H1 (cell line): Measurements from ENCODE around the gene ZFP36L2. TPM values are rescaled to one million over a fixed set of nuclear protein-coding genes. Genes with fewer than 3 reads are reported as not detected.
A peak's percentile ranks its signal among the peaks of the same experiment; 100 is the strongest.

Experiments used
- CTCF ChIA-PET: fragments of 300-600 bp; sonication (Branson Sonifier 250); formaldehyde crosslinking; loops from one replicate; lab custom pipeline; 2021; ENCODE audit not compliant: partially characterized antibody; lab: Charles Lee
- POLR2A ChIA-PET: fragments of 300-600 bp; sonication (Branson Sonifier 250); formaldehyde crosslinking; loops from one replicate; lab custom pipeline; 2021; ENCODE audit warnings: inconsistent platforms; ENCODE audit not compliant: partially characterized antibody; lab: Charles Lee
- DNase-seq, 2 experiments: peaks; one replicate each; pipeline versions ENCODE4 v3.0.0 to v3.0.0-alpha.2; 2010 to 2022; ENCODE audit warnings: low spot score in 2 of 2, low read depth in 1 of 2, mixed read lengths in 1 of 2
- FAIRE-seq: peaks from 2 replicates; lab custom pipeline; 2011; peaks lifted over from hg19 to GRCh38; lab: Jason Lieb, UNC
- H2AFZ ChIP-seq: 2 replicates; pipeline ENCODE4 v1.8.1; 2012; ENCODE audit warnings: low read length, inconsistent platforms
- H2AK5ac ChIP-seq: 2 replicates; pipeline ENCODE4 v1.6.1; 2013; ENCODE audit warnings: low read depth, low read length
- H2BK120ac ChIP-seq: replicated peaks from 2 replicates; pipeline ENCODE3; 2013; ENCODE audit warnings: low read depth, low read length, inconsistent platforms
- H2BK12ac ChIP-seq: 2 replicates; pipeline ENCODE4 v1.6.1; 2013; ENCODE audit warnings: low read depth, low read length
- H2BK15ac ChIP-seq: 2 replicates; pipeline ENCODE4 v1.6.1; 2013; ENCODE audit warnings: low read length
- H2BK20ac ChIP-seq: 2 replicates; pipeline ENCODE4 v1.6.1; 2013; ENCODE audit warnings: low read length
- H2BK5ac ChIP-seq: 2 replicates; pipeline ENCODE4 v1.6.1; 2013; ENCODE audit warnings: low read depth, low read length
- H3K14ac ChIP-seq: 2 replicates; pipeline ENCODE4 v1.6.1; 2013; ENCODE audit warnings: inconsistent platforms; ENCODE audit not compliant: insufficient read length
- H3K18ac ChIP-seq: 2 replicates; pipeline ENCODE4 v1.6.1; 2013; ENCODE audit warnings: low read length; ENCODE audit errors: extremely low read depth
- H3K23ac ChIP-seq: 2 replicates; pipeline ENCODE4 v1.6.1; 2013; ENCODE audit warnings: inconsistent platforms; ENCODE audit not compliant: insufficient read length
- H3K23me2 ChIP-seq: 2 replicates; pipeline ENCODE4 v1.6.1; 2013; ENCODE audit warnings: low read depth, low read length
- H3K27ac ChIP-seq: 2 replicates; pipeline ENCODE4 v1.6.1; 2011; ENCODE audit warnings: low read depth, low read length, inconsistent platforms
- H3K27me3 ChIP-seq, 4 experiments: replicated peaks in 1 of 4; 1 replicate in 1 of 4; 2 replicates in 3 of 4; pipeline versions ENCODE4 v1.6.1 to v1.8.1; 2011 to 2013; ENCODE audit warnings: low read length in 3 of 4, mild to moderate bottlenecking in 3 of 4, inconsistent platforms in 2 of 4, mixed read lengths in 2 of 4, moderate library complexity in 1 of 4; ENCODE audit not compliant: control insufficient read depth in 3 of 4, insufficient read depth in 3 of 4; ENCODE audit errors: extremely low read depth in 1 of 4
- H3K36me3 ChIP-seq, 4 experiments: 2 replicates each; pipeline versions ENCODE4 v1.6.1 to v1.8.1; 2011 to 2013; ENCODE audit warnings: mild to moderate bottlenecking in 4 of 4, low read length in 3 of 4, moderate library complexity in 2 of 4, control low read depth in 1 of 4, inconsistent platforms in 1 of 4; ENCODE audit not compliant: insufficient read depth in 4 of 4, control insufficient read depth in 2 of 4
- H3K4ac ChIP-seq: replicated peaks from 2 replicates; pipeline ENCODE3; 2013; ENCODE audit warnings: low read length, low read depth, mixed read lengths, inconsistent platforms; ENCODE audit not compliant: insufficient read length
- H3K4me1 ChIP-seq, 4 experiments: replicated peaks in 1 of 4; 1 replicate in 1 of 4; 2 replicates in 3 of 4; pipeline versions ENCODE4 v1.6.1 to v1.8.1; 2011 to 2013; ENCODE audit warnings: low read length in 3 of 4, inconsistent platforms in 2 of 4, mixed read lengths in 1 of 4; ENCODE audit not compliant: insufficient read depth in 4 of 4, control insufficient read depth in 3 of 4
- H3K4me2 ChIP-seq, 2 experiments: 2 replicates each; pipeline versions ENCODE4 v1.6.1 to v1.8.1; 2011 to 2013; ENCODE audit warnings: low read depth in 2 of 2, low read length in 2 of 2, control low read depth in 1 of 2, inconsistent platforms in 1 of 2, mild to moderate bottlenecking in 1 of 2; ENCODE audit not compliant: insufficient read depth in 1 of 2
- H3K4me3 ChIP-seq, 4 experiments: fragments of 200-600, 300-600 bp in 1 of 4; sonication (generic), shearing (Covaris generic), sonication (Bioruptor Twin) in 1 of 4; 2 replicates each; pipeline versions ENCODE4 v1.5.1 to v1.8.1; 2011 to 2016; ENCODE audit warnings: low read length in 4 of 4, low read depth in 3 of 4, control low read depth in 2 of 4, inconsistent platforms in 2 of 4, mild to moderate bottlenecking in 2 of 4, mixed read lengths in 1 of 4, moderate library complexity in 1 of 4; ENCODE audit not compliant: insufficient read depth in 2 of 4; ENCODE audit errors: extremely low read depth in 1 of 4
- H3K56ac ChIP-seq: replicated peaks from 2 replicates; pipeline ENCODE3; 2013; ENCODE audit warnings: low read depth, mild to moderate bottlenecking, mixed read lengths, low read length, inconsistent platforms; ENCODE audit not compliant: insufficient read length
- H3K79me1 ChIP-seq: 2 replicates; pipeline ENCODE4 v1.6.1; 2013; ENCODE audit warnings: low read depth, low read length, control low read depth
- H3K79me2 ChIP-seq, 2 experiments: 2 replicates each; pipeline versions ENCODE4 v1.6.1 to v1.8.1; 2012 to 2013; ENCODE audit warnings: low read length in 2 of 2, mild to moderate bottlenecking in 2 of 2, inconsistent platforms in 1 of 2; ENCODE audit not compliant: insufficient read depth in 2 of 2, control insufficient read depth in 1 of 2
- H3K9ac ChIP-seq, 4 experiments: replicated peaks in 1 of 4; 1 replicate in 1 of 4; 2 replicates in 3 of 4; pipeline versions ENCODE4 v1.6.1 to v1.8.1; 2011 to 2013; ENCODE audit warnings: low read depth in 3 of 4, low read length in 3 of 4, control low read depth in 2 of 4, mild to moderate bottlenecking in 2 of 4, moderate library complexity in 2 of 4, inconsistent platforms in 1 of 4; ENCODE audit errors: extremely low read depth in 1 of 4
- H3K9me3 ChIP-seq, 2 experiments: 2 replicates each; pipeline versions ENCODE4 v1.6.1 to v1.8.1; 2012 to 2013; ENCODE audit warnings: mild to moderate bottlenecking in 2 of 2, moderate library complexity in 2 of 2, control low read depth in 1 of 2, inconsistent platforms in 1 of 2, low read depth in 1 of 2, low read length in 1 of 2, mixed read lengths in 1 of 2; ENCODE audit not compliant: insufficient read depth in 2 of 2
- H4K20me1 ChIP-seq, 2 experiments: replicated peaks in 1 of 2; 2 replicates each; pipeline versions ENCODE3 to v1.8.1; 2011 to 2013; ENCODE audit warnings: inconsistent platforms in 2 of 2, low read length in 2 of 2, mild to moderate bottlenecking in 1 of 2; ENCODE audit not compliant: insufficient read depth in 2 of 2, control insufficient read depth in 1 of 2
- H4K5ac ChIP-seq: 2 replicates; pipeline ENCODE4 v1.6.1; 2013; ENCODE audit warnings: low read length, low read depth, mixed read lengths, inconsistent platforms; ENCODE audit not compliant: insufficient read length
- H4K8ac ChIP-seq: 2 replicates; pipeline ENCODE4 v1.8.0; 2013; ENCODE audit warnings: mild to moderate bottlenecking, moderate library complexity, low read length, inconsistent platforms; ENCODE audit not compliant: insufficient read depth; ENCODE audit errors: extremely low read depth
- H4K91ac ChIP-seq: replicated peaks from 2 replicates; pipeline ENCODE3; 2013; ENCODE audit warnings: low read length, mixed read lengths, inconsistent platforms; ENCODE audit not compliant: insufficient read length
- CREB1 ChIP-seq: IDR thresholded peaks from 2 replicates; pipeline ENCODE4 v1.6.1; 2012; ENCODE audit warnings: inconsistent platforms
- SRF ChIP-seq: IDR thresholded peaks from 2 replicates; pipeline ENCODE4 v1.6.1; 2011; ENCODE audit warnings: mild to moderate bottlenecking, low read depth, low read length, moderate library complexity
- WGBS, 2 experiments: shearing (Covaris generic) in 1 of 2; methylation state at CpG; one replicate each; pipeline versions ENCODE4 v1.1.6 to v1.1.7; 2013 to 2015; ENCODE audit warnings: low lambda C conversion rate in 2 of 2, mixed read lengths in 2 of 2, inconsistent platforms in 1 of 2, low coverage in 1 of 2, missing lambda C conversion rate in 1 of 2; ENCODE audit not compliant: insufficient replicate concordance in 2 of 2, insufficient coverage in 1 of 2, insufficient read length in 1 of 2; ENCODE audit errors: extremely low coverage in 1 of 2, missing lambda C conversion rate in 1 of 2; 5-methylcytosine and 5-hydroxymethylcytosine counted together
- polyA plus RNA-seq, 7 experiments: library from polyadenylated mRNA; depleted of rRNA in 3 of 7; stranded (reverse) in 5 of 7; unstranded in 2 of 7; fragments of >200 nt in 5 of 7; fragments of 200-250 nt in 2 of 7; gene quantifications; 1 replicate in 5 of 7; 2 replicates in 1 of 7; 4 replicates in 1 of 7; pipeline versions ENCODE4 v1.2.1 to v1.2.3, GENCODE V29; 2011 to 2013; ENCODE audit warnings: missing spikeins in 2 of 7, mixed read lengths in 2 of 7
- total RNA-seq: library from RNA; stranded (reverse); fragmentation: NEBNext Ultra II Directional; extraction: Animal tissue kit (Norgen Biotek cat#: 25700); gene quantifications from 2 replicates; pipeline ENCODE4 v1.2.1, GENCODE V29; 2021

Gene ZFP36L2
- total and polyA plus RNA-seq, 2 of the 8 experiments (the other 6 are each of a cell fraction or from before 2014, with no cell fraction given): 13.4 to 102 TPM

- peak overlapping the region; percentile 72 for H4K8ac ChIP-seq
- peak overlapping the region; percentile 99 for H3K18ac ChIP-seq
- H2BK12ac ChIP-seq: peak overlapping the region; percentile 100
- peaks cover 8% of the 10 kb centered on the region in 2 experiments for H4K20me1 ChIP-seq
- H3K23me2 ChIP-seq: peaks cover 8% of the 10 kb centered on the region
- H2BK15ac ChIP-seq: peak overlapping the region; percentile 99; the same call in 1 of the 2 replicates
- H3K4ac ChIP-seq: peak overlapping the region; percentile 88
- peak overlapping the region; percentile 98 for H2AK5ac ChIP-seq
- H3K4me3 ChIP-seq: peak overlapping the region in 2 of 4 experiments; percentile 36 to 83; a peak in 3 of 8 replicates
- H4K5ac ChIP-seq: peak overlapping the region; percentile 73
- no peak overlapping the region for H2AFZ ChIP-seq
- WGBS, 2 experiments: 15% methylated on average over 8 of the region's 8 CpGs; no CpG with 5 or more reads in 1 of the 2 experiments
- peaks cover 0 to 23% of the 10 kb centered on the region in 2 experiments; a peak in 3 of 4 replicates for H3K79me2 ChIP-seq
- DNase-seq (no peak), FAIRE-seq (no peak)
- H2BK20ac ChIP-seq: peak overlapping the region; percentile 100
- H3K27me3 ChIP-seq: no peaks in the 10 kb centered on the region
- H3K9me3 ChIP-seq: no peaks in the 10 kb centered on the region
- H3K36me3 ChIP-seq: peaks cover 0 to 19% (median 7%) of the 10 kb centered on the region in 4 experiments; a peak in 5 of 8 replicates
- ChIA-PET CTCF (interaction anchor here (0.5 to 7.6 kb wide), 12 partner anchors 10 to 289 kb away, joined by 3 to 101 read pairs (median 8); partner anchors contain the start of gene ZFP36L2), POLR2A (interaction anchor here (1.0 to 8.6 kb wide), 9 partner anchors 8 to 244 kb away, joined by 3 to 52 read pairs (median 5); partner anchors contain the start of gene ZFP36L2)
- H2BK120ac ChIP-seq: peak overlapping the region; percentile 88
- H3K79me1 ChIP-seq: no peaks in the 10 kb centered on the region
- H2BK5ac ChIP-seq: peak overlapping the region; percentile 100
- peaks cover 20 to 43% (median 28%) of the 10 kb centered on the region in 4 experiments for H3K4me1 ChIP-seq
- H3K27ac ChIP-seq: peak overlapping the region; percentile 11; the same call in 1 of the 2 replicates
- peak overlapping the region; percentile 78 to 80 for H3K4me2 ChIP-seq
- no peak for TF ChIP-seq SRF
- 0 out of 2 replicates have a peak, but pooled peaks have one; percentile 9 for TF ChIP-seq CREB1
- H3K9ac ChIP-seq: no peak overlapping the region; a peak in 1 of 7 replicates
- H3K56ac ChIP-seq: peak overlapping the region; percentile 97
- no peak overlapping the region for H3K23ac ChIP-seq
- H4K91ac ChIP-seq: peak overlapping the region; percentile 100
- H3K14ac ChIP-seq: peak overlapping the region; percentile 42
Measured at GRCh38 chr2:43218702-43219382, 7.6 kb downstream of the ZFP36L2 start.
